ENCODE measurements around the gene LOXL3.

DNA sequence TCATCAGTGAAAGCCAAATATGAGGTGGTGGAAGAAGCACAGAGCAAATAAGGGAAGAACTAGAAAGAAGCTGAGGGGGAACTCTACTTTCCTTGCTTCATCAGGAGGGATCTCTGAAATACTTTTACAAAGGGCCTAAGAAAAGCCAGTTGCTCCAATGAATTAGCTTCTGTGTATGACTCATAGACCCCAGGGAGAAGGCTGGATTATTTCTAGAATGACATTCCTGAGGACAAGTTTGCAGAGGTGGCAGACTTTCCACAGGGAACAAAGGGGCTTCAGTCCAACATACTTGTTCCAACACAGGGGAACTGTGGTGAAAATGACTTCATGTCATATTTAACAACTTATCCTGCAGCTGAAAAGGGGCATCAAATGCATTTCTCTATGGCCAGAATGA, 29.8 kb upstream of the LOXL3 start:
- TF ChIP-seq, protein P1, sequence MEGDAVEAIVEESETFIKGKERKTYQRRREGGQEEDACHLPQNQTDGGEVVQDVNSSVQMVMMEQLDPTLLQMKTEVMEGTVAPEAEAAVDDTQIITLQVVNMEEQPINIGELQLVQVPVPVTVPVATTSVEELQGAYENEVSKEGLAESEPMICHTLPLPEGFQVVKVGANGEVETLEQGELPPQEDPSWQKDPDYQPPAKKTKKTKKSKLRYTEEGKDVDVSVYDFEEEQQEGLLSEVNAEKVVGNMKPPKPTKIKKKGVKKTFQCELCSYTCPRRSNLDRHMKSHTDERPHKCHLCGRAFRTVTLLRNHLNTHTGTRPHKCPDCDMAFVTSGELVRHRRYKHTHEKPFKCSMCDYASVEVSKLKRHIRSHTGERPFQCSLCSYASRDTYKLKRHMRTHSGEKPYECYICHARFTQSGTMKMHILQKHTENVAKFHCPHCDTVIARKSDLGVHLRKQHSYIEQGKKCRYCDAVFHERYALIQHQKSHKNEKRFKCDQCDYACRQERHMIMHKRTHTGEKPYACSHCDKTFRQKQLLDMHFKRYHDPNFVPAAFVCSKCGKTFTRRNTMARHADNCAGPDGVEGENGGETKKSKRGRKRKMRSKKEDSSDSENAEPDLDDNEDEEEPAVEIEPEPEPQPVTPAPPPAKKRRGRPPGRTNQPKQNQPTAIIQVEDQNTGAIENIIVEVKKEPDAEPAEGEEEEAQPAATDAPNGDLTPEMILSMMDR (IDR thresholded peaks at IDR 0.05) = no peak
- TF ChIP-seq EP300 (IDR thresholded peaks at IDR 0.05) = no peak
- no peak for TF ChIP-seq POLR2A (IDR thresholded peaks at IDR 0.05)

Data from upper lobe of left lung (tissue), 4 donors.